Stimulated activated CD8-positive, alpha-beta memory T cell treated with anti-CD3 and anti-CD28 coated beads, Interleukin-12 subunit alpha, Interleukin-12 subunit beta, amount 100 ng/mL, for 4 hours (primary cell): ENCODE measurements around the gene TDRKH.
"Not testable (repeated sequence)": the region's sequence is repeated elsewhere in the genome, so short reads cannot be mapped to it uniquely, and the experiment has no call there.

Experiments
- DNase-seq: peaks from one replicate; pipeline ENCODE4 v3.0.0-alpha.2; 2020; ENCODE audit warnings: low read depth

The TDRKH gene

GRCh38 chr1:151802372-151802771, 12.1 kb upstream of the TDRKH start:
- no peak for DNase-seq

DNA sequence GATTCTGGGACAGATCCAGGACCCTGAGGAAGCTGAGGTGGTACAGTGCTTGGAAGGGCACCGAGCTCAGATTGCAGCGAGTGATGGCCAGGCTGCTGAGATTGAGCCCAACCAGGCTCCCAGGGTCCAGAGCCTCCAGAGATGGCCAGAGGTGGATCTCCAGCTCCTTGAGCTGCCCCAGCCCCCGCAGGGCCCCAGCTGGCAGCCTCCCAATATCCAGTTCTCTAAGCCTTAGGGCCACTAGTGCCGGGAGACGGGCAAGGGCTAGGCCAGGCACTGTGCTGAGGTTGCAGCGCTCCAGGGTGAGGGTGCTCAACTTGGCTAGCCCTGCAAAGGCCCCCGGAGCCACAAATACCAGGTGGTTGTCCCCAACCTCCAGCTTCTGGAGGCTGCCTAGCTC, 11.5 kb upstream of the TDRKH start:
- no peak for DNase-seq

GRCh38 chr1:151801310-151801820, 11.1 kb upstream of the TDRKH start:
- DNase-seq: no peak

- no peak for DNase-seq
Measured at GRCh38 chr1:151800830-151801229, 10.5 kb upstream of the TDRKH start.

- no peak for DNase-seq
Measured at GRCh38 chr1:151799179-151800022, 9.1 kb upstream of the TDRKH start.

DNA sequence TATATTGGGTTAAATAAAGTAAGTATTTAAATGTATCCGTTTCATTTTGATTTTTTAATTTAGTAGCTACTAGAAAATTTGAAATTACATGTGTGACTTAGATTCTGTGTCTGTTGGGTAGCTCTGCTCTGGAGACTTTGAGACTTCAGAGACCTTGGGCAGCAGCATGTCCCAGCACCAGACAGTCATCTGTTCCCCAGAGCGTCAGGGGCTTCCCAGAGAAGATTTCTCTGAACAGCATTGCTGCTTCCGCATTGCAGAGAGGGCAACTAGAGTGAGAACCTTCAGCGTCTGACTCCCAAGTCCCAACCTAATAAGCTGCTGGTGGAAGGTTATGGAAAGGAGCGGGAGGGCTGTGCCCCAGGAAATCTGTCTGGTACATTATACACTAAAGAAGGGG, 8.3 kb upstream of the TDRKH start:
- no peak for DNase-seq

GRCh38 chr1:151790940-151791651, 796 bp upstream of the TDRKH start:
- DNase-seq: no peak

DNA sequence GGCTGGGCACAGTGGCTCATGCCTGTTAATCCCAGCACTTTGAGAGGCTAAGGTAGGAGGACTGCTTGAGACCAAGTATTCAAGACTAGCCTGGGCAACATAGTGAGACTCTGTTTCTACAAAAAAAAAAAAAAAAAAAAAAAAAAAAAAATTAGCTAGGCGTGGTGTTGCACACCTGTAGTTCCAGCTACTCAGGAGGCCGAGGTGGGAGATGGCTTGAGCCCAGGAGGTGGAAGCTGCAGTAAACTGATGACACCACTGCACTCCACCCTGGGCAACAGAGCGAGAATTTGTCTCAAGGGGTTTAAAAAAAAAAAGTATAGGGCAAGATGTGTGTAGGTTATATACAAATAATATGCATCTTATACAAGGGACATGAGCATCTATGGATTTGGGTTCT, 2.6 kb downstream of the TDRKH start:
- no peak for DNase-seq

DNA sequence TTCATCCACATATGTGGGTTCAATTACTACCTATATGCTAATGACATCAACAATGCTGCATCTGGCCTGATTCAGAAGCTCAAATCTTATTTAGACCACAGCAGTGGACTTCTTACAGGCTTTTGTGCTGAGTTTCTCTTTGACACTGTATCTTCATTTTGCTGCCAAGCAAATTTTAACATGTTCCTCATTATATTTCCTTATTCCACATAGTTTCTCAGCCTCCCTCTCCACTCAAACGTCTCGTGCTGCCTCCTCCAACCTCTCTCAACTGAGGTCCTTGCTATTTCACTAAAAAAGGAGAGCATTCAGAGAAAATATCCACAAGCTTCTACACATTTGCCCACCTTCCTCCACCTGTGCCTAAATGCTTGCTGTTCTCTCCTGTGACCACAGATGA, 6.5 kb downstream of the TDRKH start:
- DNase-seq: no peak

DNA sequence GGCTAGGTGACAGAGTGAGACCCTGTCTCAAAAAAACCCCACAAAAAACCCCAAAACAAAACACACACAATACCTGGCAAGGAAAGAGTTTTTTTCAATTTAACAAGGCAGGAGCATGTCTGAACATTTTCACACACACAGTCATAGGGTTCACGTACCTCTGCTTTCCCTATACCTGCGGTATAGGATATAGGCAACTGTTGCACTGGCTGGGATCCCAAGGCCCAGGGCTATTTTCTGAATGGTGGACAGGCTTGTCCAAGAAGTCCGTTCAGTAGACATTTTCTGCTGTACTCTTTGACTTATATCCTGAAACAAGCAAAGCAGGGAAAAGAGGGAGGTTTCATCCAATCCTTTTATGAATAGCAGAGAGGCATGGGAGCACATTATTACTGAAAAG, 7.6 kb downstream of the TDRKH start:
- DNase-seq: no peak

GRCh38 chr1:151782026-151782425, 8.3 kb downstream of the TDRKH start:
- not testable (repeated sequence) for DNase-seq

- DNase-seq: not testable (repeated sequence)
Measured at GRCh38 chr1:151780736-151781135, 9.6 kb downstream of the TDRKH start.

DNA sequence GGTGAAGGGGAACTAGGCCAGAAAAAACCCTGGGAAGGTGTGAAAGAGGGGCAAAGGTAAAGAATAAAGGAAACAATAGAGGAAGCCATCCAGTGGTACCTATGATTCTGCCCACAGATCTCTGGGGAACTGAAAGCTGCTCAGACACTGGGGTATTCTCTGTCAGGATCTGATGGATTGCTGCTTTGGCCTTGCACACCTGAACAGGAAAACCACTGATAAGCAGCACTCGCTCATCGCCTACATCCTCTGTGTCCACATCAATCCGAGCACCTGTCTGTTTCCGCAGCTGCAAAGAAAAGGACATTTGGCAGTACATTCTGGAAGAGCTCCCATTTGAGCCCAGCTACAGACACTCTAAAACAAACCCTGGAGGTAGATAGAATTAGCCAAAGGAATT, 10.4 kb downstream of the TDRKH start:
- no peak for DNase-seq

DNA sequence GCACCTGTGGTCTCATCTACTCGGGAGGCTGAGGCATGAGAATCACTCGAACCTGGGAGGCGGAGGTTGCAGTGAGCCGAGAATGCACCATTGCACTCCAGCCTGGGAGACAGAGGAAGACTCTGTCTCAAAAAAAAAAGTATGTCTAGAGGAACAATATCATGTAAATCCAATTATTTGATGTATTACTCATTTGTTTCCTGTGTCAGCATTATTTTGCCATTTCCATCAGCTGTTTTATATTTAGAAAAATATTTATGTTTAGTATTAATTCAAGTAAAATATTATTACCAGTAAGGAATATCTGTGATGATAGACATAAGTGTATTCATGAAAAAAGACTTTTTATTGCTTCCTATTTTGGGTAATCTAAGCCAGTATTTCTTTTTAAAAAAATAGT, 13.0 kb downstream of the TDRKH start:
- no peak for DNase-seq

DNA sequence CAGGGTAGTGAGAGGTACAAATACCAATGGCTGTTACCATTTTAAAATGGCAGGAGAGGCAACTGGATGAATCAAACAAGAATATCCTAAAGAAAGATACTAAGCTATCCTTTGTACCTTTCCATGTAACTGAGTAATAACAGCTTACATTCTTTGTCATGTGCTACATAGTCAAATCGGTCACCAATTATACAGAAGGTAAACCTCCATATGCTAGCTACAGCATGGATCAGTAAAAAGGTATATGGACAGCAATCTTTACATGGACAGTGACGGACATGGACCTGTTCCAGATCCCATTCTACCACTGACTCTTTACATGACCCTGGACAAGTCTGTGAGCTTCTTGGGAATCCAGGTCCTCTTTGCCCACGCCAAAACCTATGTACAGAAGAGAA, 13.6 kb downstream of the TDRKH start:
- DNase-seq: no peak

DNA sequence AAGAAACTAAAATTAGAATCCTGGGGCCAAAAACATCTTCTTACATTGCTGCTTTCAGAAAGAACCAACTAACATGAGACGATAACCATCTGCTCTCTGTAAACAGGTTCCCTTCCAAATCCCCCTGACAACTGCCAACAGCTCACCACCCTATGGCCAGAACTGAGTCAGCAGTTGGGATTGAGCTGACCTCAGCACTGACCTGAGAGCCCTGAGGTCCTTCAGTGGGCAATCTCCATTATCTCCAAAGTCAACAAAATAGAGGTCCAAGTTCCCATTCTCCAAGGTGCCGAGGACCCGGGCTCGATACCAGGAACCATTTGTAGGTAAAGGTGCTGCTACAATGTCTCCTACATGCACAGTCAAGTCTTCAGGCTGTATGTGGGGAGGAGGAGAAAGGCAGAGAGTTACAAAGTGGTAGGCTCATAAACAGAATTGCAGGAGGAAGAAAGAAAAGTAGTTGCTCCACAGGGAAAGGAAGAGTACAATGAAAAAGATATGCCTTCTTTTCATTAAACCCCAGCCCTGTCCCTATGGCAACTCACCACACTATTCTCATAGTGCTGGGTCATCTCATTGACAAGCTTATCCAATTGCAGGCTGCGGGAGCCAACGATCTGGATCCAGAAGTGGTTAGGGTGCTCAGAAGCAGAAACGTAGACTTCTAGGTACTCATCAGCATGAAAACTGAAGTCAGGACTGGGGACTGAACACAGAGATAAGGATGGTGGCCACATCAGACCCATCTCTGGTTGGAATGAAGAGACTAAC, 14.2 kb downstream of the TDRKH start:
- DNase-seq: no peak

- DNase-seq: no peak
Measured at GRCh38 chr1:151774256-151774922, 15.9 kb downstream of the TDRKH start.

- no peak for DNase-seq
Measured at GRCh38 chr1:151773702-151774101, 16.6 kb downstream of the TDRKH start.

GRCh38 chr1:151769270-151769669, 21.0 kb downstream of the TDRKH start:
- DNase-seq: not testable (repeated sequence)

DNA sequence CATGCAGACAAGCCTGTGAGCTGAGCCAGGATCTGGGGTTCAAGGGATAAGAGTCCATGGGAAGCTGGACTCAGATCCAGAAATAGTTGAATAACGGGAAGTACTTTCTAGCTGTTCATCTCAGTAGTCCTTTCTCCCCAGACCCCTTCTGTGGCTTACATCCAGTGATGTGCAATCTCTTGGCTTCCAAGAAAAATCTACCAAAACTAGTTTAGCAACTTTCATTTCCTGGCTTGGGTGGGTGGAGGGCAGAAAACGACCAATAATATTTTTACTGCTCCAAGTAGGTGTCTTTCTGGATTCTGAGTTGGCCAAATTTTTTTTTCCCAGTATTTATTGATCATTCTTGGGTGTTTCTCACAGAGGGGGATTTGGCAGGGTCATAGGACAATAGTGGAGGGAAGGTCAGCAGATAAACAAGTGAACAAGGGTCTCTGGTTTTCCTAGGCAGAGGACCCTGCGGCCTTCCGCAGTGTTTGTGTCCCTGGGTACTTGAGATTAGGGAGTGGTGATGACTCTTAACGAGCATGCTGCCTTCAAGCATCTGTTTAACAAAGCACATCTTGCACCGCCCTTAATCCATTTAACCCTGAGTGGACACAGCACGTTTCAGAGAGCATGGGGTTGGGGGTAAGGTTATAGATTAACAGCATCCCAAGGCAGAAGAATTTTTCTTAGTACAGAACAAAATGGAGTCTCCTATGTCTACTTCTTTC, 21.8 kb downstream of the TDRKH start:
- DNase-seq: not testable (repeated sequence)

GRCh38 chr1:151763990-151764389, 26.3 kb downstream of the TDRKH start:
- DNase-seq: no peak
